ENCODE measurements around the gene EPB42.

GRCh38 chr15:43249236-43249635 is 28.4 kb upstream of the EPB42 start:
- TF ChIP-seq CTCF (IDR thresholded peaks at IDR 0.05) (no peak), POLR2A (IDR thresholded peaks at IDR 0.05) (no peak)

All from heart left ventricle (tissue), 13 donors.